ENCODE results near the gene LGALS9C. TPM values are rescaled to one million over a fixed set of nuclear protein-coding genes. Genes with fewer than 3 reads are reported as not detected.
A peak's percentile ranks its signal among the peaks of the same experiment; 100 is the strongest.
"Not testable (repeated sequence)": the region's sequence is repeated elsewhere in the genome, so short reads cannot be mapped to it uniquely, and the experiment has no call there.

Gene LGALS9C
- not detected for total RNA-seq (2021; ENCODE audit: unreplicated experiment)
- polyA plus RNA-seq (2012; ENCODE audit: insufficient read length) = not detected
- percentile 5 among the genes with signal in this experiment for Bru-seq, nascent RNA
- BruChase-seq, experiment 1, labeled RNA remaining after a 2-hour chase = not detected
- not detected for BruChase-seq, experiment 2, labeled RNA remaining after a 6-hour chase
- long read RNA-seq = 0 reads

- BruUV-seq (replicated peaks); intact Hi-C loops (cut with micrococcal nuclease; ENCODE audit: unreplicated experiment); H3K27ac ChIP-seq (ENCODE audit: low read length); H3K9me3 ChIP-seq (ENCODE audit: control insufficient read depth, insufficient read depth, low read depth, low read length); in situ Hi-C loops (cut with HindIII; ENCODE audit: low pct_unique_long_range_greater_than_20kb, low sequenced_read_pairs); ATAC-seq; H3K27me3 ChIP-seq (ENCODE audit: control insufficient read depth, insufficient read depth, low read length); H3K36me3 ChIP-seq (ENCODE audit: control insufficient read depth, insufficient read depth, low read length); POLR2A ChIA-PET; DNase-seq (ENCODE audit: low read depth, low spot score); CTCF ChIA-PET; H3K4me1 ChIP-seq (ENCODE audit: control insufficient read depth, insufficient read depth, low read length); H3K4me3 ChIP-seq (ENCODE audit: low read depth in 2 of 2, low read length in 2 of 2): not testable (repeated sequence)
These were observed at the start of gene LGALS9C for GRCh38 chr17:18476508-18477308. LGALS9C (plus strand) TSS chr17:18476789; CDS start chr17:18476855, 66 bp downstream.

- CTCF ChIA-PET; H3K4me3 ChIP-seq (ENCODE audit: low read depth in 2 of 2, low read length in 2 of 2); H3K4me1 ChIP-seq (ENCODE audit: control insufficient read depth, insufficient read depth, low read length); H3K27me3 ChIP-seq (ENCODE audit: control insufficient read depth, insufficient read depth, low read length); H3K9me3 ChIP-seq (ENCODE audit: control insufficient read depth, insufficient read depth, low read depth, low read length); POLR2A ChIA-PET; H3K36me3 ChIP-seq (ENCODE audit: control insufficient read depth, insufficient read depth, low read length); in situ Hi-C loops (cut with HindIII; ENCODE audit: low pct_unique_long_range_greater_than_20kb, low sequenced_read_pairs); H3K27ac ChIP-seq (ENCODE audit: low read length); ATAC-seq; BruUV-seq (replicated peaks); intact Hi-C loops (cut with micrococcal nuclease; ENCODE audit: unreplicated experiment); DNase-seq (ENCODE audit: low read depth, low spot score): not testable (repeated sequence)
These were observed 44.4 kb upstream of the LGALS9C start for GRCh38 chr17:18432206-18432605.

- H3K4me1 ChIP-seq (ENCODE audit: control insufficient read depth, insufficient read depth, low read length); H3K9me3 ChIP-seq (ENCODE audit: control insufficient read depth, insufficient read depth, low read depth, low read length); POLR2A ChIA-PET; H3K27me3 ChIP-seq (ENCODE audit: control insufficient read depth, insufficient read depth, low read length); intact Hi-C loops (cut with micrococcal nuclease; ENCODE audit: unreplicated experiment); BruUV-seq (replicated peaks); H3K27ac ChIP-seq (ENCODE audit: low read length); H3K4me3 ChIP-seq (ENCODE audit: low read depth in 2 of 2, low read length in 2 of 2); DNase-seq (ENCODE audit: low read depth, low spot score); in situ Hi-C loops (cut with HindIII; ENCODE audit: low pct_unique_long_range_greater_than_20kb, low sequenced_read_pairs); CTCF ChIA-PET; H3K36me3 ChIP-seq (ENCODE audit: control insufficient read depth, insufficient read depth, low read length): not testable (repeated sequence)
- peak; percentile 61 for ATAC-seq
These were observed 37.1 kb upstream of the LGALS9C start for GRCh38 chr17:18439465-18439870.

GRCh38 chr17:18442093-18442492 lies 34.5 kb upstream of the LGALS9C start:
- H3K9me3 ChIP-seq (ENCODE audit: control insufficient read depth, insufficient read depth, low read depth, low read length); intact Hi-C loops (cut with micrococcal nuclease; ENCODE audit: unreplicated experiment); BruUV-seq (replicated peaks); H3K27me3 ChIP-seq (ENCODE audit: control insufficient read depth, insufficient read depth, low read length); H3K27ac ChIP-seq (ENCODE audit: low read length); DNase-seq (ENCODE audit: low read depth, low spot score); H3K4me3 ChIP-seq (ENCODE audit: low read depth in 2 of 2, low read length in 2 of 2); H3K4me1 ChIP-seq (ENCODE audit: control insufficient read depth, insufficient read depth, low read length); POLR2A ChIA-PET; CTCF ChIA-PET; H3K36me3 ChIP-seq (ENCODE audit: control insufficient read depth, insufficient read depth, low read length); in situ Hi-C loops (cut with HindIII; ENCODE audit: low pct_unique_long_range_greater_than_20kb, low sequenced_read_pairs): not testable (repeated sequence)
- peak; percentile 88 for ATAC-seq
- peak; percentile 31 for TF ChIP-seq CTCF (IDR thresholded peaks at IDR 0.05)

GRCh38 chr17:18442532-18442931 lies 34.1 kb upstream of the LGALS9C start:
- in situ Hi-C loops (cut with HindIII; ENCODE audit: low pct_unique_long_range_greater_than_20kb, low sequenced_read_pairs); H3K36me3 ChIP-seq (ENCODE audit: control insufficient read depth, insufficient read depth, low read length); POLR2A ChIA-PET; CTCF ChIA-PET; BruUV-seq (replicated peaks); H3K9me3 ChIP-seq (ENCODE audit: control insufficient read depth, insufficient read depth, low read depth, low read length); intact Hi-C loops (cut with micrococcal nuclease; ENCODE audit: unreplicated experiment); H3K4me3 ChIP-seq (ENCODE audit: low read depth in 2 of 2, low read length in 2 of 2); DNase-seq (ENCODE audit: low read depth, low spot score); H3K27ac ChIP-seq (ENCODE audit: low read length); H3K27me3 ChIP-seq (ENCODE audit: control insufficient read depth, insufficient read depth, low read length); H3K4me1 ChIP-seq (ENCODE audit: control insufficient read depth, insufficient read depth, low read length): not testable (repeated sequence)
- ATAC-seq = peak; percentile 38

- H3K36me3 ChIP-seq (ENCODE audit: control insufficient read depth, insufficient read depth, low read length); in situ Hi-C loops (cut with HindIII; ENCODE audit: low pct_unique_long_range_greater_than_20kb, low sequenced_read_pairs); POLR2A ChIA-PET; BruUV-seq (replicated peaks); H3K27me3 ChIP-seq (ENCODE audit: control insufficient read depth, insufficient read depth, low read length); H3K27ac ChIP-seq (ENCODE audit: low read length); H3K4me3 ChIP-seq (ENCODE audit: low read depth in 2 of 2, low read length in 2 of 2); H3K4me1 ChIP-seq (ENCODE audit: control insufficient read depth, insufficient read depth, low read length); CTCF ChIA-PET; H3K9me3 ChIP-seq (ENCODE audit: control insufficient read depth, insufficient read depth, low read depth, low read length); DNase-seq (ENCODE audit: low read depth, low spot score); ATAC-seq; intact Hi-C loops (cut with micrococcal nuclease; ENCODE audit: unreplicated experiment): not testable (repeated sequence)
These were observed 28.9 kb upstream of the LGALS9C start for GRCh38 chr17:18447476-18448205.

Data from Panc1 (cell line).